UCSD-AML1 (cell line): ENCODE data around the gene FKBP1C.
"Not testable (repeated sequence)": the region's sequence is repeated elsewhere in the genome, so short reads cannot be mapped to it uniquely, and the experiment has no call there.

Source experiments
- DNase-seq: peaks from one replicate; lab custom pipeline; 2025; ENCODE audit not compliant: unreplicated experiment; lab: John Stamatoyannopoulos, UW

FKBP1C gene

DNA sequence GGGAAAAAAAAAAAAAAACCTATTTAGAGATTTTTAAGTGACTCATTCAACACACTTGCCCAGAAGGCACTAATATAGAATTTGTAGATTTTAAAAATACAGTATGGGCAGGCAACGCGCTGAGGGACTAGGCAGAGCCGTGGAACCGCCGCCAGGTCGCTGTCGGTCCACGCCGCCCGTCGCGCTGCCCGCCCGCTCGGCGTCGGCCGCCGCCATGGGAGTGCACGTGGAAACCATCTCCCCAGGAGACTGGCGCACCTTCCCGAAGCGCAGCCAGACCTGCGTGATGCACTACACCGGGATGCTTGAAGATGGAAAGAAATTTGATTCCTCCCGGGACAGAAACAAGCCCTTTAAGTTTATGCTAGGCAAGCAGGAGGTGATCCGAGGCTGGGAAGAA, at the start of gene FKBP1C:
FKBP1C (plus strand) TSS at position 127 of the 400 bp plus-strand sequence.
- DNase-seq: not testable (repeated sequence)

DNA sequence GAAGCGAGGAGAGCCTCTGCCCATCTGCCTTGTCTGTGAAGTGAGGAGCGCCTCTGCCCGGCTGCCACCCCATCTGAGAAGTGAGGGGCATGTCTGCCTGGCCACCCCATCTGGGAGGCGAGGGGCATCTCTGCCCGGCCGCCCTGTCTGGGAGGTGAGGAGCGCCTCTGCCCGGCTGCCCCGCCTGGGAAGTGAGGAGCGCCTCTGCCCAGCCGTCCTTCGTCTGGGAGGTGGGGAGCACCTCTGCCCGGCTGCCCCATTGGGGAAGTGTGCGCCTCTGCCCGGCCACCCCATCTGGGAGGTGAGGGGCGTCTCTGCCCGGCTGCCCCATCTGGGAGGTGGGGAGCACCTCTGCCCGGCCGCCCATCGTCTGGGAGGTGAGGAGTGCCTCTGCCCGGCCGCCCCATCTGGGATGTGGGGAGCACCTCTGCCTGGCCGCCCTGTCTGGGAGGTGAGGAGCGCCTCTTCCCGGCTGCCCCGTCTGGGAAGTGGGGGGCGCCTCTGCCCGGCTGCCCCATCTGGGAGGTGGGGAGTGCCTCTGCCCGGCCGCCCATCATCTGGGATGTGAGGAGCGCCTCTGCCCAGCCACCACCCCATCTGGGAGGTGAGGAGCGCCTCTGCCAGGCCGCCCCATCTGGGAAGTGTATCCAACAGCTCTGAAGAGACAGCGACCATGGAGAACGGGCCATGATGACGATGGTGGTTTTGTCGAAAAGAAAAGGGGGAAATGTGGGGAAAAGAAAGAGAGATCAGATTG, 47.0 kb upstream of the FKBP1C start:
- DNase-seq: not testable (repeated sequence)

DNA sequence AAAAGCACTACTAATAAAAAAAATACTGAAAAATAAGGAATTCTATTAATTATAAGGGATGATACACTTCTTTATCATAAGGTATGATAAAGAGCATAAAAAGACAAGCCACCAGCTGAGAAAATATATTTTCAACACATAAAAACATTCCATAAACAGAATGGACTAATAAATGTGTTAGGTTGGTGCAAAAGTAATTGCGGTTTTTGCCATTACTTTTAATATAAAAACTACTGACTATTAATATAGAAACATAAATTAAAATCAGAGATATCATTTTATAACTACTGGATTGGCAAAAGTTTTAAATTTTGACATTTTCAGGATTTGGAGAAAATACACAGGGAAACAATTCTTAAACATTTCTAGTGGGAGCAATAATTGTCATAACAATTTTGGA, 37.1 kb upstream of the FKBP1C start:
- DNase-seq: no peak

DNA sequence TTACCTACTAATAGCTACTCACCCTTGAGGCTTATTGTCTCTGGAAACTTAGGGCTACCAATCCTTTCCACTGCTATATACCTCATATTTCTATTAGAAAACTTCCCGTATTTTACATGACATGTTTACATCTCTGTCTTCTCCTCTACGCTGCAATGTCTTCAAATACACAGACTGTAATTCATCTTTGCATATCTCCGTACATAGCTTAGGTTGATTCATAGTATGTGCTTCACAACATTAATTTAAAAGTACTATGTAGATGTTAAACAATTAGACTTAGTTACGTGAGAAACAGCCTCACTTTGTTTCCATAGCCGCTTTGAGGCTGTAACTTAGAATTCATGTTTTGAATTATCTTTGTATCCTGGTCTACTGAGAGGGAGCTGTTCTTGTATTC, 35.1 kb upstream of the FKBP1C start:
- DNase-seq: no peak

DNA sequence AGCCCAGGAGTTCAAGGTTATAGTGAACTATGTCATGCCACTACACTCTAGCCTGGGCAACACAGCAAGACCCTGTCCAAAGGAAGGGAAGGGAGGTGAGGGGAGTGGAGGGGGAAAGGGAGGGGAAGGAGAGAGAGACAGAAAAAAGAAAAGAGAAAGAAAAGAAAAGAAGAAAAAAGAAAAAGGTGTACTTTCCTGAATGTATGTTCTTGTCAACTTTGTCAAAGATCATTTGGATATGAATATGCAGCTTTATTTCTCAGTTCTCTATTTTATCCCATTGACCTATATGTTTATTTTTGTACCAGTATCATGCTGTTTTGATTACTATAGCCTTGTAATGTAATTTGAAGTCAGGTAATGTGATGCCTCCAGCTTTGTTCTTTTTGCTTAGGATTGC, 30.9 kb upstream of the FKBP1C start:
- no peak for DNase-seq

DNA sequence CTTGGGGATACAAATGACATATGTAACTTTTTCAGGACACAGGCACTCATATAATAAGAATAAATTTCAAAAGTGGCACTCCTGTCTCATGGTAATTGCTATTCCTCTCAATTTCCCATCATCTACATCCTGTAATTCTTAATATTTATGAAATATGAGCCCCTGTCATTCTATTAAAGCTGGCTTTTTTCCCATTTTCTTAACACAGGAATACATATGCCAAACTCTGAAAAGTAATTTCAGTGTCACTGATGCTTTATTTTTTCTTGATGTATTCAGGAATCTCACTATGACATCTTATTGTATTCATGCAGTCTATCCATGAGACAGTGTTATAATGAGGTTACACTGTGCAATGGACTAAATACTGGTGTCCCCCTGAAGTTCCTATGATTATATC, 24.3 kb upstream of the FKBP1C start:
- no peak for DNase-seq

DNA sequence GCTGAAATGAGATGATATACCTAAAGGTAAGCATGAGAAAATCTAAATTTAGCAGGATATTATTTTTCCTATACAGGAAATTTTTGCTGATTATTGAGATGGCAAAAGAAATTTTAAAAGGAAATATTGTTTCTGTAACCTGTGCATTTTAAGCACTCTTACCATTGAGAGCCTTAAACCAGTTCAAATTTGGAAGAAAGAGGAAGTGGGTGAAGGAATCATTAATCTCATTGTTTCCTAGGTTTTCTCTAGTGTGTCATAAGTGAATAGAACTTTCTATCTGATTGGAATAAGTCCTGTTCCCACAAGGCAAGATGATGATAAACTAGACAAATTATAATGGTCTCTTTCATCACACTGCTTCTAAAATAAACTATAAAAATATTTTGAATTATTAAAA, 22.4 kb upstream of the FKBP1C start:
- no peak for DNase-seq

DNA sequence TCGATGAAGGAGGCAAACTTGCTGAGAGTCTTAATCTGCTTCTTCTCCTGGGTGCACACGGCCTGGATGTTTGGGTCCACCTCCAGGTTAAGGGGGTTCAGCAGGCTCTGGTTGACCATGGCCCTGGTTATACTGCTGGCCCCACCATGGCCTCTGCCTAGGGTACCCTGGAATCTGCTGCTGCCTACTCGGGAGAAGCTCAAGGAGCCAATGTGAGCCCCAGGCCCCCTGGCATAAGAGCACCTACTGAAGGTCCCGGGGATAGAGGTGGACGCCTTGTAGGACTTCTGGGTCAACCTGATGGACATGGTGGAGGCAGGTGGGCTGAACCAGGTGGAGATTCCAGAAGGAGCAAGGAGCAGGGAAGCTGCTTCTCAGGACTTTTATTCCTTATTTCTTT, 17.9 kb upstream of the FKBP1C start:
- no peak for DNase-seq

DNA sequence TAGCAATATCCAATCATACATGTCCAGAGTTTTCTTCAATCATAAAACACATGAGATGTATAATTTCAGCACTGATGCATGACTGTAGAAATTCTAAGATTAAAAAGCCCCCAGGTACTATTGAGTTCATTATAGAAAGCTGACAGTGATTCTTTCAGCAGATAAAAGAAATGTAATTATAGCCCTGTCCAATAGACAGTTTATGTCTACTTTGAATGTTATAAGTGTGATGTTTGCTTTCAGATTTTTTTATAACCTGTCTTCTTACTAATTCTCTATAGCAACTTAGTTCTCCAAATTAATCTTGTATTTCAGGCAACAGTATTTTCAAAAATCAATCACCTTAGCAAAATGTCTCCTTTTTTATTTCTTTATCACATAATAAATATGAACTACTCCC, 13.5 kb upstream of the FKBP1C start:
- no peak for DNase-seq

DNA sequence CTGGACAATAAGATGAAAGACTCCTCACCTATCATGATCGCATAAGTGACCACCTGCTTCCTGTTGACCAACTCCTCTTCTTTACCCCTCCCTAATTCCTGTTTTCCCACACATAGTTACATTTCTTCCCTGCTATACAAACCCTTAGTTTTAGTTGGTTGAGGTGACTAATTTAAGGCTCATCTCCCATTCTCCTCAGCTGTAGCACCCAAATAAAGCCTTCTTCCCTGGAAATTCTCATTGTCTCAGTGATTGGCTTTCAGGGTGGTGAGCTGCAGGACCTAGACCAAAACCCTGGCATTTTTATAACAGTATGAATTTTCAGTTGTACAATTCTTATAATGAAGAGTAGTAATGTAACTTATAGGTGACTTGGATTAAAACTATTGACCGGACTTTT, 2.1 kb downstream of the FKBP1C start:
- DNase-seq: no peak

DNA sequence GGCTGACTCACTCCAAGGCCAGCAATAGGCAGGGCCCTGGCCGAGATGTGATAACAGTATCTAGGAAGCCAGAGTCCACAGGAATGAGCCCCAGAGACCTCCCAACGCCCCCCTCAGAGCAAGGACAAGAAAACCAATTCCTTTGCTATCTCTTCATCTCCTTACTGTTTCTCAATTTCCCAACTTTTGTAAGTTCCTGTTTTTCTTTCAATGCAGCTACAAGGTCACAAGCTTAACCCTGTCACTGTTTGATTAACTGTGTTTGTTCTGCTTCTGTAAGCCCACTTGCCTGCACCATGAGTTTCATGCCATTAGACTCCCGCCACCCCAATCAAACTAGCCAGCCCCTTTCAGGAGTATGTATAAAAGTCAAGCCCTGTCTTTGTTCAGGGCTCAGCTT, 3.5 kb downstream of the FKBP1C start:
- peak; percentile 8 for DNase-seq

DNA sequence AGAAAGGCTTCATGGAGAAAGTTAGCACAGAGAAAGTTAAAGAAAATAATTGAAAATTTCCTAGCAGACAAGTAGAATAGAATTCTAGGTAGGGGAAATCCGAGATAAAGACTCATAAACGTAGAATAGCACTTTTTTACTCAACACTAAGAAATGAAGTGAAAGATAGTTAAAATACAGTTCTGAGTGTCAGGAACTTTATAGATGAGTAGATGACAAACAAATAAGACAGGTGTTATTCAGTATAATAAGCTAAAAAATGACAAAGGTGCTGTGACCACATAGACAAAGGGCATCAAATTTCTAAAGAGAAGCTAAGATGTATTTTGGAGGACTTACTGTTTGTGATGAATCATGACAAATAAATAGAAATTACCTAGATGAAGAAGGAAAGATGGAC, 12.9 kb downstream of the FKBP1C start:
- DNase-seq: no peak

DNA sequence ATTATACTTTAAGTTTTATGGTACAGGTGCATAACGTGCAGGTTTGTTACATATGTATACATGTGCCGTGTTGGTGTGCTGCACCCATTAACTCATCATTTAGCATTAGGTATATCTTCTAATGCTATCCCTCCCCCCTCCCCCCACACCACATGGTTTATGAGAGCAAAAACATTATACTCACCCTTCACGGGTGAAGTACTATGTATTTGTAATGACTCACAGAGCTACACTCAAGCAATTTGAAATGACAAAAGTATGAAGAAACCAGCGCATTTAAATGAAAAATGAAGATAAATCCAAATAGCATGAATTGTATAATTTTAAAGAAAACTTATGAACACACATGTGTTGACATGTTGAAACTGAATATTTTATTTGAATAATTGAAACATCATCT, 14.7 kb downstream of the FKBP1C start:
- not testable (repeated sequence) for DNase-seq

DNA sequence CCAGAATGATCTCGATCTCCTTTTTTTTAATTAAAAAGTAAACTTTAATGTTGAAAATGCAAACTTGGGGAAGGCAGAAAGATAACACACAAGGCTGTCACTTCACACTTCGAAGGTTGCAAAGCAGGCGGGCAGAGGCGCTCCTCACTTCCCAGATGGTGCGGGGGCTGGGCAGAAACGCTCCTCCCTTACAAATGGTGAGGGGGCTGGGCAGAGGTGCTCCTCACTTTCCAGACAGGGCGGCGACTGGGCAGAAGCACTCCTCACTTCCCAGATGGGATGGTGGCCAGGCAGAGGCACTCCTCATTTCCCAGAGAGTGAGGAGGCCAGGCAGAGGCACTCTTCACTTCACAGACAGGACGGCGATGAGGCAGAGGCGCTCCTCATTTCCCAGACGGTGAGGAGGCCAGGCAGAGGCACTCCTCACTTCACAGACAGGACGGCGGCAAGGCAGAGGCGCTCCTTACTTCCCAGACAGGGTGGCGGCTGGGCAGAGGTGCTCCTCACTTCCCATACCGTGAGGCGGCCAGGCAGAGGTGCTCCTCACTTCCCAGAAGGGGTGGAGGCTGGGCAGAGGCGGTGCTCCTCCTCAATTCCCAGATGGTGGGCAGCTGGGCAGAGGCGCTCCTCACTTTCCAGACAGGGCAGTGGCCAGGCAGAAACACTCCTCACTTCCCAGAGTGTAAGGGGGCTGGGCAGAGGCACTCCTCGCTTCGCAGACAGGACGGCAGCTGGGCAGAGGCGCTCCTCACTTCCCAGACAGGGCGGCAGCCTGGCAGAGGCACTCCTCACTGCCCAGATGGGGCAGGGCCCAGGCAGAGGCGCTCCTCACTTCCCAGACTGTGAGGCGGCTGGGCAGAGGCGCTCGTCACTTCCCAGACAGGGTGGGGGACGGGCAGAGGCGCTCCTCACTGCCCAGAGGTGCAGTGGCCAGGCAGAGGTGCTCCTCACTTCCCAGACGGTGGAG, 16.9 kb downstream of the FKBP1C start:
- DNase-seq: not testable (repeated sequence)

DNA sequence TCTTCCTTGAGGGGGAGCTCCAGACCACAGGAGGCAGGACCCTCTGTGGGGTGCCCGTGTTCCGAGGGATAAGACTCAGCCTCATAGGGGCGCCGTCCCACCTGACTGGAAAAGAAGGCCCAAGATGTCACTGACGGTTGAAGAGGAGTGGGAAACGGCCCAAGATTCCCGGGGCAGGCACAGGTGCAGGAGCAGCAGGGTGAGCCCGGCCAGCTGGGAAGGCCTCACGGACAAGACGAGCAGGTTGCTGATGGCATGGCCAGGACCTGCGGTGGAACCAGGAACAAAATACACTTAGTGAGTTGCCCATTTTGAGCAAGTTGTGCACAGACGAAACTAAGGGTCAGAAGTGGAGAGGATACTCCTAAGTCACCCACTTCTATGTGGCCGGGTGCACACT, 18.8 kb downstream of the FKBP1C start:
- DNase-seq: not testable (repeated sequence)

DNA sequence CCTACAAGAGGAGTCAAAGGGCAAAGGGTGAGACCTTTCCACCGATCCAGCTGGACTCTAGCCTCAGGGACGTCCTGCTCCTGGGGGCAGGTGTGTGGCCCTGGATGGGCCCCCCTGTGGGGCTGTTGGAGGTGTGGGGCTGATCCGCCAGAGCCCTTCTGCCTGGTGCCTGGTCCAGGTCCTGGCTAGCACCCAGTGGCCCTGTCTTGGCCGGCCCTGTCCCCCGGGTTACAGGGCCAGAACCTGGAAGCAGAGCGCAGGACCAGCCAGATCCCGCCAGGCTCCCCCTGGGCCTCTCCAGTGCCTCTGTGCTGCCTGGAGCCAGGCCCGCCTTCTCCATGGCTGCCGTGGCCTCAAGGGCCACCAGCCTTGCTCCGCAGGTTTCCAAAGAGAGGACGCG, 19.2 kb downstream of the FKBP1C start:
- not testable (repeated sequence) for DNase-seq

DNA sequence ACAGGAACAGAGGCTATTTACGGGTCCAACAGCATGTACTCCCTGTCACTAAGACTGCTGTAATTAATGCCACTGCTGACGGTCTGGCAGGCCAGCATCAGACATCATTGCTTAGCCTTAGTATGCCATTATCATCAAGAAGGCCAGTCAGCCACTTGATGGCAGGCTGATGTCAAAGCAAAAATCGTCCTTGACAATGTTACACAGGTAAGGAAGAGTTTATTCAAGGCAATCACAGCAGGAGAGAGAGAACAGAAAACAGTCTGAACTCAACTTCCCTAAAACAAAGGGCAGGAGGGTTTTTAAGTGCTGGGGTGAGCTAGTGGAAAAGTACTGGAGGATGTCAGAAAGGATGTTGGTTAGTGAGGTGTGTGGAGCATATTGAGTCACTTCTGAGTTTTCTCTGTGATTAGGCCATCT, 25.1 kb downstream of the FKBP1C start:
- no peak for DNase-seq

DNA sequence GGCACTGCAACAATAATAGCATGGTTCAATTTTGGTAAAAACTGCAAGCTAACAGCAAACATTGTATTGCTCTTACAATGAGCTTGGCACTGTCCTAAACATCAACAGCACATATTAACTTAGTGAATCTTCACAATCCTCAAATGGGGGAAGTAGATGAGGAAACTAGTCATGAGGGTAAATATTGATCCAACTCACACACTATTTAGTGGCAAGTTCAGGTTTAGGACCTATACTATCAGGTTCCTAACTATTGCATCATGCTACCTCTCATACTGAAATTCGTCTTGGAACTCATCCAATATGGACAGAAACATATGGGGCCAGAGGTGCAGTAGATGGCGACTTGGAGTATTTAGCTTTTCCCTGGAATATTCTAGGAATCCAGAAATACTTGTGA, 34.2 kb downstream of the FKBP1C start:
- DNase-seq: no peak

DNA sequence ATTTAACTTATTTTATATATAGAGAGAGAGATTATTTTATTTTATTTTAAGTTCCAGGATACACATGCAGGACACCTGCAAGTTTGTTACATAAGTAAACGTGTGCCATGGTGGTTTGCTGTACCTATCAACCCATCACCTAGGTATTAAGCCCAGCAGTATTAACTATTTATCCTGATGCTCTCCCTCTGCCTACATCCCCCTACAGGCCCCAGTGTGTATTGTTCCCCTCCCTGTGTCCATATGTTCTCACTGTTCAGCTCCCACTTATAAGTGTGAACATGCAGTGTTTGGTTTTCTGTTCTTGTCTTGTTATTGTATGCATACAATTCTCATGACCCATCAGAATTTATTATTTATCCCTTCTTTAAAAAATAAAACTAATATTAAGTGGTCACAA, 34.6 kb downstream of the FKBP1C start:
- DNase-seq: no peak

DNA sequence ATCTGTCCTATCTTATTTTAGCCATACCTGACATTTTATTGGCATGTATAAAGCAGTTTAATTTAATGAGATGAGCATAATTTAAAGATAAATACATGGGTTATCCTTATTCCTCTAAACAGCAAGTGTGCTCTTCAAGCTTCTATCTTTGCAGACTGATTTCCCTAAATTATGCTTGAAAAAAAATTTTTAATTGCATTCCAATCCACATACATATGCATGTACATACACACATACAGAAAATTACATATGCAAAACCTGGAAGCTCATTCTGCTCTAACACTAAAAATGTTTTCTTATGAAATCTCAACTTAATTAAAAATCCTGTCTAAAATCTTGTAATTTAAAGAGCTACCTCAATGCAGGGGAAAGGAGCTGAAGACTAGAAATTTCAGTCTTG, 35.3 kb downstream of the FKBP1C start:
- DNase-seq: no peak

DNA sequence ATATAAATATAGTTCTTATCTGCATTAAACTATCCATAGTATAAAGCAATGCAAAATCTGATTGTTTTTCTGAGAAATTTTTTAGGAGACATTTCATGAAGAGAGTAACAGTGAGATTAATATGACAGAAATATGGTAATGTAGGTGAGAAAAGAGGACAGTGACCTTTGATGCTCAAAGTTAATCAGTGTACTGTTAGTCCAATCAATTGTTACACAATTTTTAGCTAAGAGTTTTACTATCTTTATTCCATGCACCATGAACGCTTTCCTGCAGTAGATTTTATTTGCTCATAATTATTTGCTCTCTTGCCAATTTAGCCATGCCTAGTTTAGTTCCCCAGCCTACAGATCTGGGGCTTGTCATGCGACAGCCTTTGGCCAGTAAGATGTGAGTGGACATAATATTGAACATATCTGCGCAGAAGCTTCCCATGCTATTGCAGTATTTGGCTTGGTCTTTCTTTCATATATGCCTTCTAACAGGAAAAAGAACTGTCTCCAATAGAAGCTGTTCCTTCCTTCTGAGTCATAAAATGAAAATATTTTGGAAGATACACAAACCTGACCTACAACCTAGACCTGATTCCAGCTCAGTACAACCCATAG, 38.7 kb downstream of the FKBP1C start:
- no peak for DNase-seq

DNA sequence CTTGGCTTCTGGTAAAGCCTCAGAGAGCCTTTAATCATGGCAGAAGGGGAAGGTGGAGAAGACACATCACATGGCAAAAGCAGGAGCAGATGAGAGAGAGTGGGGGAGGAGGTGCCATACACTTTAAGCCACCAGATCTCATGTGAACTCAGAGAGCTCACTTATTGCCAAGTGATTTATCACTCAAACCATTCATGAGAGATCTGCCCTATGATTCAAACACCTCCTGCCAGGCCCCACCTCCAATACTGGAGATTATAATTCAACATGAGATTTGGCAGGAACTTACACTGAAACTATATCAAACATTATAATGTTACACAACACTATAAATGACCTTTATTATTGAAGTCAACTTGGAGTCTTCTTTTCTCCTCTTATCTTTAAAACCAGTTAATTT, 47.9 kb downstream of the FKBP1C start:
- DNase-seq: no peak
